ENCODE data around the gene ZSCAN21. TPM values are rescaled to one million over a fixed set of nuclear protein-coding genes. Genes with fewer than 3 reads are reported as not detected.
A peak's percentile ranks its signal among the peaks of the same experiment; 100 is the strongest.

ZSCAN21 gene
- total and polyA plus RNA-seq, 2 of the 4 experiments (the other 2 are of a cell fraction) = 11.5 to 13.3 TPM

- intact Hi-C loops (cut with micrococcal nuclease) (no loop called here), in situ Hi-C loops (cut with MboI; ENCODE audit: low sequenced_read_pairs) (no loop called here), dilution Hi-C loops (cut with HindIII; ENCODE audit: low sequenced_read_pairs, unreplicated experiment) (no loop called here)
- Histone ChIP-seq H3K27me3 (ENCODE audit: control insufficient read depth, insufficient read depth, low read length) (no peaks in the 10 kb centered on the region), H3K56ac (ENCODE audit: extremely low read depth, insufficient read depth, low read length) (no peak overlapping the region), H4K20me1 (ENCODE audit: insufficient read depth, low read length) (peaks cover 2% of the 10 kb centered on the region; the same call in 1 of the 2 replicates), H3K18ac (ENCODE audit: low read depth, low read length) (no peak overlapping the region), H3K4me2 (ENCODE audit: low read depth, low read length) (no peak overlapping the region), H4K91ac (ENCODE audit: insufficient read depth, low read depth, low read length) (no peak overlapping the region), H2BK15ac (ENCODE audit: low read depth, low read length) (no peak overlapping the region), H3K9me1 (ENCODE audit: insufficient read depth, low read length) (peaks cover 9% of the 10 kb centered on the region), H2AK5ac (ENCODE audit: low read depth, low read length) (no peak overlapping the region), H2AFZ (replicated peaks; ENCODE audit: low read length, poor library complexity) (no peak overlapping the region), H2BK5ac (ENCODE audit: low read depth, low read length, poor library complexity, severe bottlenecking) (no peak overlapping the region), H2BK20ac (ENCODE audit: low read depth, low read length) (no peak overlapping the region), H3K4me3 (ENCODE audit: insufficient read depth, low read depth, low read length) (no peak overlapping the region), H3K14ac (replicated peaks; ENCODE audit: low read depth, low read length) (peak overlapping the region; percentile 28; the same call in 1 of the 2 replicates), H3K79me1 (ENCODE audit: low read depth in 1 of 2, low read length in 2 of 2) (peaks cover 20 to 35% of the 10 kb centered on the region in 2 experiments), H3K4me1 (ENCODE audit: control insufficient read depth, insufficient read depth, low read length) (peaks cover 13% of the 10 kb centered on the region), H4K5ac (ENCODE audit: low read depth, low read length) (no peak overlapping the region), H3K9ac (ENCODE audit: low read depth, low read length) (no peak overlapping the region), H2AK9ac (replicated peaks; ENCODE audit: low read depth, low read length, poor library complexity) (no peak overlapping the region), H2BK120ac (ENCODE audit: low read depth, low read length) (0 out of 2 replicates have a peak overlapping the region, but pooled peaks have one; percentile 33), H3K36me3 (ENCODE audit: control insufficient read depth, insufficient read depth, low read length) (peaks cover 7% of the 10 kb centered on the region), H3K9me3 (ENCODE audit: control insufficient read depth, insufficient read depth, low read length) (no peaks in the 10 kb centered on the region), H3K23ac (ENCODE audit: low read depth, low read length) (no peak overlapping the region), H4K8ac (ENCODE audit: low read depth in 2 of 2, low read length in 2 of 2) (peak overlapping the region in 1 of 2 experiments; percentile 0; a peak in 1 of 4 replicates), H3K27ac (ENCODE audit: insufficient read depth, low read length) (no peak overlapping the region), H3K4ac (ENCODE audit: low read depth, low read length) (no peak overlapping the region)
- ATAC-seq (ENCODE audit: low read depth) (no peak), DNase-seq (no peak)
- CTCF ChIA-PET = interaction anchor here (0.7 kb wide), 1 partner anchor 13 kb away, joined by 5 read pairs; no protein-coding TSS in a partner anchor
- no peak for TF ChIP-seq CHD1 (IDR thresholded peaks at IDR 0.05; ENCODE audit: low read depth, low read length)
- no peak for TF ChIP-seq CEBPB (IDR thresholded peaks at IDR 0.05; ENCODE audit: low read depth, low read length)
- TF ChIP-seq SMC3 (IDR thresholded peaks at IDR 0.05; ENCODE audit: low read depth, low read length) = no peak
- TF ChIP-seq CTCF (conservative IDR thresholded peaks at IDR 0.05; ENCODE audit: low read depth, low read length) = no peak
- TF ChIP-seq USF2 (IDR thresholded peaks at IDR 0.05; ENCODE audit: low read depth, low read length) = no peak
- TF ChIP-seq POLR2A (IDR thresholded peaks at IDR 0.05; ENCODE audit: low read depth, low read length) = no peak
- no peak for TF ChIP-seq MAFK (IDR thresholded peaks at IDR 0.05; ENCODE audit: low read depth, low read length)
- no peak for TF ChIP-seq FOS (IDR thresholded peaks at IDR 0.05; ENCODE audit: low read depth, low read length)
- no peak for TF ChIP-seq MXI1 (IDR thresholded peaks at IDR 0.05; ENCODE audit: borderline replicate concordance, low read depth, low read length)
- TF ChIP-seq MAZ (IDR thresholded peaks at IDR 0.05; ENCODE audit: borderline replicate concordance, low read depth, low read length) = no peak
- TF ChIP-seq RAD21 (IDR thresholded peaks at IDR 0.05; ENCODE audit: low read length) = no peak
- TF ChIP-seq RFX5 (IDR thresholded peaks at IDR 0.05; ENCODE audit: low read depth, low read length) = no peak
- POLR2A ChIA-PET (ENCODE audit: unreplicated experiment) = no interaction called here
- no TSS peak for BruUV-seq (replicated peaks)
- 67% methylated on average over 1 of the region's 7 CpGs; no CpG with 5 or more reads in 1 of the 2 experiments for WGBS, 2 experiments (ENCODE audit: extremely low coverage in 2 of 2, insufficient read length in 1 of 2)
Measured at GRCh38 chr7:100040575-100040974, 9.0 kb upstream of the ZSCAN21 start.

All from IMR-90 (cell line).